Measurements from ENCODE around the gene CPT1C. TPM values are rescaled to one million over a fixed set of nuclear protein-coding genes. Genes with fewer than 3 reads are reported as not detected.

Gene CPT1C
- total RNA-seq, 4 donors from 2014 or later = 1.8 to 5.9 (median 4.8) TPM

GRCh38 chr19:49646586-49646985, 44.3 kb upstream of the CPT1C start:
- no peak for DNase-seq (ENCODE audit: low spot score)
- no peak for ATAC-seq (ENCODE audit: low FRiP score)
- TF ChIP-seq CTCF (IDR thresholded peaks at IDR 0.05) = no peak

GRCh38 chr19:49651029-49651819, 39.7 kb upstream of the CPT1C start:
- TF ChIP-seq CTCF (IDR thresholded peaks at IDR 0.05) = no peak
- DNase-seq (ENCODE audit: low spot score) = no peak
- no peak for ATAC-seq (ENCODE audit: low FRiP score)

GRCh38 chr19:49651820-49652550, 38.9 kb upstream of the CPT1C start:
- no peak for DNase-seq (ENCODE audit: low spot score)
- ATAC-seq (ENCODE audit: low FRiP score) = no peak

GRCh38 chr19:49652551-49653465, 38.1 kb upstream of the CPT1C start:
- no peak for DNase-seq (ENCODE audit: low spot score)
- TF ChIP-seq CTCF (IDR thresholded peaks at IDR 0.05) = no peak
- no peak for ATAC-seq (ENCODE audit: low FRiP score)

More at GRCh38 chr19:49651820-49652550, 38.9 kb upstream of the CPT1C start:
- no peak for TF ChIP-seq CTCF (IDR thresholded peaks at IDR 0.05)

- DNase-seq (ENCODE audit: low spot score) (no peak), ATAC-seq (ENCODE audit: low FRiP score) (no peak)
- no peak for TF ChIP-seq CTCF (IDR thresholded peaks at IDR 0.05)
Measured at GRCh38 chr19:49653466-49653806, 37.5 kb upstream of the CPT1C start.

GRCh38 chr19:49654581-49654980, 36.3 kb upstream of the CPT1C start:
- DNase-seq (ENCODE audit: low spot score) (no peak), ATAC-seq (ENCODE audit: low FRiP score) (no peak)
- TF ChIP-seq CTCF (IDR thresholded peaks at IDR 0.05) = no peak
